Chondrocyte (in vitro differentiated cells): ENCODE results near the gene TMEM121B. TPM values are rescaled to one million over a fixed set of nuclear protein-coding genes. Genes with fewer than 3 reads are reported as not detected.

Experiments
- DNase-seq: peaks from one replicate; pipeline ENCODE4 v3.0.0; 2021; ENCODE audit warnings: mixed read lengths, low spot score
- H3K27ac Mint-ChIP-seq: one replicate; pipeline ENCODE4 v1.8.0; 2021; ENCODE audit warnings: mild to moderate bottlenecking, moderate library complexity, mixed read lengths; ENCODE audit not compliant: unreplicated experiment
- H3K27me3 Mint-ChIP-seq: 2 replicates; pipeline ENCODE4 v1.8.0; 2021; ENCODE audit warnings: low read depth, mixed read lengths
- H3K36me3 Mint-ChIP-seq: 2 replicates; pipeline ENCODE4 v1.8.0; 2021; ENCODE audit warnings: low read depth, mixed read lengths
- H3K4me1 Mint-ChIP-seq: 2 replicates; pipeline ENCODE4 v1.8.0; 2021; ENCODE audit warnings: low read depth, mild to moderate bottlenecking, mixed read lengths
- H3K4me3 Mint-ChIP-seq: one replicate; pipeline ENCODE4 v1.8.0; 2021; ENCODE audit warnings: mild to moderate bottlenecking, moderate library complexity, mixed read lengths; ENCODE audit not compliant: unreplicated experiment
- H3K9me3 Mint-ChIP-seq: 2 replicates; pipeline ENCODE4 v1.8.0; 2021; ENCODE audit warnings: low read depth, mixed read lengths
- total RNA-seq: library from RNA; stranded (reverse); gene quantifications from 3 replicates; pipeline ENCODE4 v1.2.1, GENCODE V29; 2021
- TF ChIP-seq, protein P1 (sequence below): fragments of 200-600 bp; sonication (generic); IDR thresholded peaks from 2 replicates; pipeline ENCODE4 v1.5.0; 2021; ENCODE audit warnings: antibody characterized with exemption, mild to moderate bottlenecking, moderate library complexity

Gene TMEM121B
- total RNA-seq, 1 donor from 2014 or later = 0.87 TPM

DNA sequence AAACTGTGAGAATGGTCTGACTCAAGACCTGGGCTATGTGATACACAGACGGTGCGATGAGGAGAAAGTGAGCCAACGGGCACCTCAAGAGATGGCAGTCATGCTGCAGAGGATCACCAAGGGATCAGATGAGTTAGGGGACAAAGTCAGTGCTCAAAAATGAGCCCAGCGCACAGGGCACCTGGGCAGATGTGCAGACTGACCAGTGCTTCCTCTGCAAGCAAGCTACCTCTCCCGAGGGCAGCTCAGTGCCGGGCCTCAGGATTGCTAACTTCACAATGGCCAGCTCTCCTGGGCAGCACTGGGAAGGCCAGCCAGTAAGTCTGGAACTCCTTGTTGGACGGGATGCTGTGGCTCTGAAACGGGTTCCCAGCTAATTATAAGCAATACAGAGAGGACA is 22.7 kb upstream of the TMEM121B start:
- no peaks in the 10 kb centered on the region for H3K9me3 Mint-ChIP-seq
- H3K4me1 Mint-ChIP-seq = no peaks in the 10 kb centered on the region
- peak; percentile 59 for DNase-seq
- no peak overlapping the region for H3K27ac Mint-ChIP-seq
- TF ChIP-seq, protein P1, sequence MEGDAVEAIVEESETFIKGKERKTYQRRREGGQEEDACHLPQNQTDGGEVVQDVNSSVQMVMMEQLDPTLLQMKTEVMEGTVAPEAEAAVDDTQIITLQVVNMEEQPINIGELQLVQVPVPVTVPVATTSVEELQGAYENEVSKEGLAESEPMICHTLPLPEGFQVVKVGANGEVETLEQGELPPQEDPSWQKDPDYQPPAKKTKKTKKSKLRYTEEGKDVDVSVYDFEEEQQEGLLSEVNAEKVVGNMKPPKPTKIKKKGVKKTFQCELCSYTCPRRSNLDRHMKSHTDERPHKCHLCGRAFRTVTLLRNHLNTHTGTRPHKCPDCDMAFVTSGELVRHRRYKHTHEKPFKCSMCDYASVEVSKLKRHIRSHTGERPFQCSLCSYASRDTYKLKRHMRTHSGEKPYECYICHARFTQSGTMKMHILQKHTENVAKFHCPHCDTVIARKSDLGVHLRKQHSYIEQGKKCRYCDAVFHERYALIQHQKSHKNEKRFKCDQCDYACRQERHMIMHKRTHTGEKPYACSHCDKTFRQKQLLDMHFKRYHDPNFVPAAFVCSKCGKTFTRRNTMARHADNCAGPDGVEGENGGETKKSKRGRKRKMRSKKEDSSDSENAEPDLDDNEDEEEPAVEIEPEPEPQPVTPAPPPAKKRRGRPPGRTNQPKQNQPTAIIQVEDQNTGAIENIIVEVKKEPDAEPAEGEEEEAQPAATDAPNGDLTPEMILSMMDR = no peak
- no peak overlapping the region for H3K4me3 Mint-ChIP-seq
- no peaks in the 10 kb centered on the region for H3K27me3 Mint-ChIP-seq
- peaks cover 17% of the 10 kb centered on the region for H3K36me3 Mint-ChIP-seq

DNA sequence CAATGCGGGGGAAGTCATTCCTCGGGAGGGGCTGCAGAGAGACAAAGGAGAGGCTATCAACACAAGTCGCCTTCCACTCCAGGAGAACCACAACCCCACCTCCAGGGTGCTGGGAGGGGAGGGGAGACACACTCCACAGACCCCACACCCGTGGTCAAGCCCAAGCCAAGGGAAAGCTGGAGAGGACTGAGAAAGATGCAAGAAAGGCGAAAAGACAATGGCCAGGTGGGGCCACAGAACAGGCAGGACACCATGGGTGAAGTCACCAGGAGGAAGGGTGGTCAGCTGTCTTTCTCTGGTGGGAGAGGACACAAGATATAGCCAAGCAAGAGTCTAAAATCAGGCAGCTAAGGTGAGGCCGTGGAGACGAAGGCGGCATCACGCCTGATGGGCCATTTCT is 21.9 kb upstream of the TMEM121B start:
- Mint-ChIP-seq H3K4me1 (no peaks in the 10 kb centered on the region), H3K27me3 (no peaks in the 10 kb centered on the region), H3K27ac (no peak overlapping the region), H3K4me3 (no peak overlapping the region), H3K9me3 (no peaks in the 10 kb centered on the region), H3K36me3 (peaks cover 17% of the 10 kb centered on the region)
- TF ChIP-seq, protein P1 = no peak
- DNase-seq = peak; percentile 66

DNA sequence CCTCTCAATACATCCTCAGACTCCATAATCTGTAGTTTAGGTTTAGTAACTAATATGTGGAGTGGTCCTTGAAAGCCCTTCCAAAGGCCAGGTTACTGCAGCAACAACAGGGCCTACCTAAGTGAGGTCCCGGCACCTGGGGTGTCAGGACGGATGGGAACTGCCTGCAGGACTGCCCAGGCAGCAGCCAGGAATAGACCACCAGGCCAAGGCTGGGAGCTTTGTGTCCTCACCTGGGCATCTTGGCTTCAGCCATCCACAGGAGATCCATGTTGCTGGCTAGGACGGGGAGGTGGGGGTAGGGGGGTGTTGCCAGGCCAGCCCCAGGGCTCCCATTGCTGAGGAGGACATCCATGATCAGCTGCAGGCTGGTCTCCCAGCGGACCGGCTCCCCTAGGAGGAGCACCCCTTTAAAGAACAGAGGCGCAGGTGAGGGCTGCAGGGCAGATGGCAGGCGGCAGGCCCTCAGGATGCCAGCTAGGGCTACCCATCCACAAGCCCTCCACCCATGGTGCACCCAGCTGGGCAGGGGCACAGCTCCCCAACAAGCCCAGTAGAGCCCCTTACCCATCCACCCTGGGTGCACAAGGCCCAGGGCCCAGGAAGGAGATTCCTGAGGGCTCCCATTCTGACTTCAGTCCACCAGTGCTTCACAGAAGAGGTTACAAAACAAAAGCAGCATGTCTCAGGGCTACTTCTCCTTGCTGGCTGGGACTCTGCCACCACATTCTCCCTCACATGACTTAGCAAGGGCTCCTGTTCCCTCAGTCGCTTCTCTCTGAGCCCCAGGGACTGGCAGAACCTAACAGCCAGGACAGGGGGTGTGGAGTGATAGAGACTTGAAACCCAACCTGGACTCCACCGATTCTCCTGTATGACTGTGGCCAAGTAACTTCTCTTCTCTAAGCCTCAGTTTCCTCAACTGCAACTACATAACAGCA is 19.9 kb upstream of the TMEM121B start:
- no peaks in the 10 kb centered on the region for H3K9me3 Mint-ChIP-seq
- TF ChIP-seq, protein P1 = no peak
- peaks cover 15% of the 10 kb centered on the region for H3K36me3 Mint-ChIP-seq
- H3K27me3 Mint-ChIP-seq = no peaks in the 10 kb centered on the region
- H3K4me3 Mint-ChIP-seq = no peak overlapping the region
- peak; percentile 79 for DNase-seq
- H3K4me1 Mint-ChIP-seq = no peaks in the 10 kb centered on the region
- no peak overlapping the region for H3K27ac Mint-ChIP-seq

DNA sequence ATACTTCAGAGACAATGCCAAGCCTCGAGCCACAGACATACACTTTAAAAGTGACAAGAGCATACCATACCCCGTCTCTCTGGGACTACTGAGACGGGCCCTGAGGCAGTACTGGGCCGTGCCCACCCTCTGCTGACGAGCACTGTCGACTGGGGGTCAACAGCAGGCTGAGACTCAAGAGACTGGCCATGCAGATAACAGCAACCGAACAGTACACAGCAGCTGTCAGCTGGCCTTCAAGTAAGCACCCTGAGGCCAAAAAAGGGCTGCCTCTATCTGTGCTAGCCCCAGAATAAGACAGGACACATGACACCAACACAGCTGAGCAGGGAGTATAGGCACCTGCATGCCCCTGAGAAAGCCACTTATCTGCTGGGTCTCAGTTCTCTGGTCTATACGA is 18.9 kb upstream of the TMEM121B start:
- Mint-ChIP-seq H3K4me1 (no peaks in the 10 kb centered on the region), H3K4me3 (no peak overlapping the region), H3K27me3 (no peaks in the 10 kb centered on the region), H3K9me3 (no peaks in the 10 kb centered on the region), H3K27ac (no peak overlapping the region), H3K36me3 (peaks cover 18% of the 10 kb centered on the region)
- no peak for DNase-seq
- TF ChIP-seq, protein P1 = no peak

DNA sequence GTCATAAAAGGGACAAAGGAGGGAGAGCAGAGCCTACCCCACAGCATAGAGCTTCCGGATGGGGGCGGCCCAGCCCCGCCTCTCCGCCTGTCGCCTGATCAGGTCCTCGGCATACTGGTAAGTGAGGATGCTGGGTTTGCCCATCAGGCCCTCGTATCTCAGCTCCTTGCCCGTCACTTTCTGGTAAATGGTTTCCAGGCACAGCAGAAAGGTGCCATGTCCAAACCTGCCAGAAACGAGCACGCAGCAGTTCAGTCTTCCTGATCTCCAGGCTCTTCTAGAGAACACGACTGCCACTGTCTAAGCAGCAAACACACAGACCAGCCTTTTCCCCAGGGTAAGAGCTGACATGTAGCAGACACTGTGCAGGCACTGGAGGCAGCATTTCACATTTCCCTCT is 17.4 kb upstream of the TMEM121B start:
- TF ChIP-seq, protein P1 = no peak
- Mint-ChIP-seq H3K36me3 (peaks cover 20% of the 10 kb centered on the region), H3K4me3 (no peak overlapping the region), H3K9me3 (no peaks in the 10 kb centered on the region), H3K27me3 (no peaks in the 10 kb centered on the region), H3K27ac (no peak overlapping the region), H3K4me1 (no peaks in the 10 kb centered on the region)
- DNase-seq = no peak
